Muscle of arm (tissue), 12 donors: ENCODE measurements around the gene FEZF1. TPM values are rescaled to one million over a fixed set of nuclear protein-coding genes. Genes with fewer than 3 reads are reported as not detected.

Experiments
- DNase-seq: peaks from one replicate; pipeline ENCODE4 v3.0.0-alpha.2; 2013
- polyA plus RNA-seq, 12 donors: library from polyadenylated mRNA; unstranded; fragments of 120-200 nt; gene quantifications; one replicate each; pipeline ENCODE4 v1.2.1, GENCODE V29; 2013; ENCODE audit not compliant: insufficient read length in 12 of 12

Gene FEZF1
- polyA plus RNA-seq, 12 donors: not detected

DNA sequence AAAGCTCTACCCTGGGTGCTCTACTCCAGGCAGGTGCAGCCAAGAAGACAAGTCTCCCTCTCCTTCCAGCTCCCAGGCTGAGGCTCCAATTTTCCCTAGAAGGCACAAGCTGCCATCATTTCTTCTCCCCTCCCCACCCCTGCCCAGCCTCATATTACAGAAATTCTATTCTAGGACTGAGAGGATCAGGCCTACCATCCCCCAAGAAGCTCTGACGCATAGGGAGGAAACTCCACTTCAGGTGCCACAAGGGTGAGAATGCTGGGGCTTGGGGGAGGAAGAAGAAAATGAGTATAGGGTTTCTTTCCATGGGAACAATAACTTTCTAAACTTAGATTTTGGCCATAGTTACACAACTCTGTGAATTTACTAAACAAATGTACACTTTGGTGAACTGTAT is 35.3 kb downstream of the FEZF1 start:
- DNase-seq: no peak

DNA sequence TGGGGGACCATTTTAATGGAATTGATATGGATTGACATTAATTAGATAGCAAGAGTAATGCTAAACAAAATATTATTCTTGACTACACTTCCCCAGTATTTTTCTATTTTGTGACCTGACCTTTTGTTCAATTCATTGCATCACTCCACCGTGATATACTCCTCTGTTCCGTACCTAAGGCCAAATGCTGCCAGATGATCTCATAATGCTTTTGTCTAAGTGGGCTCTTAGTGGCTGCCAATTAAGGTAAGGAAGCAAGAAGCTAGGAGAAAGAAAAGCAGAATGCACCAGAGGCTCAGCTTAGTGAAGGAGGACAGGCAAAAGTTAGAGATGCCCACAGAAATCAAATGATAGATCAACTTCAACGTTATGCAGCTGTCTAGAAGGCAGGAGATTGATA is 36.4 kb downstream of the FEZF1 start:
- DNase-seq: no peak

DNA sequence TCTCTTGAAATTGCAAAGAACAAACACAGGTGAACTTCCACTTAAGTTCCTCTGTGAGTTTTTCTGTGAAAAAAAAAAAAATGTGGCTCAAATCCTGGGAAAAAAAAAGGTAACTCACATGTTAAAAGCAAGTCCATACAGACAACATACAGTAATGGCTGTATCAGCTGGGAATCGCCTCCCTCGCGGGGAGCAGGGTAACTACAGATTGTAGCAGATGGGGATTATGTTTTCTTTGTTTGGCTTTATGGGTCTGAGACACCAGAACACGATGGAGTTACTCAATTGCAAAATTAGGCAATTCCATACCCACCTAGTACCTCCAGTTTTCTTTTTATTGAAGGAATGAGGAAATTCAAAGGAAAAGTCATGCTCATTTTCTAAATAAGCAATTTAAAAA is 42.3 kb downstream of the FEZF1 start:
- DNase-seq: no peak

DNA sequence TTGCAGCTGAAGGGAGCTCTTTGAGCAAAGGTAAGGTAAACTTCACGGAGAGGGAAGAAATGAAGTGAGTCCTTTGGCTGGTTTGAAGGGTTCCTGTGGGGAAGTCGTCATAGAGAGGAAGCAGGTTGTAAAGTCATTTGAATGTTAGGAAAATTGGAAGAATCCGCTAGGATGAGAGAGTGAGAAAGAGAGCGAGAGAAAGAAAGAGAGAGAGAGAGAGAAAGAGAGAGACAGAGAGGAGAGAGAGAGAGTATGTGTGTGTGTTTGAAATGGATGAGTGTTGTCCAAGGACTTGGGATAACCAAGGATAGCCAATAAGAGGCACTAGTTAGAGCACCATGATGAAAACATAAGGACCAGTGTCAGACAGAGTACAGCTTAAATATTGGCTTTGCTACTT is 43.1 kb downstream of the FEZF1 start:
- no peak for DNase-seq

DNA sequence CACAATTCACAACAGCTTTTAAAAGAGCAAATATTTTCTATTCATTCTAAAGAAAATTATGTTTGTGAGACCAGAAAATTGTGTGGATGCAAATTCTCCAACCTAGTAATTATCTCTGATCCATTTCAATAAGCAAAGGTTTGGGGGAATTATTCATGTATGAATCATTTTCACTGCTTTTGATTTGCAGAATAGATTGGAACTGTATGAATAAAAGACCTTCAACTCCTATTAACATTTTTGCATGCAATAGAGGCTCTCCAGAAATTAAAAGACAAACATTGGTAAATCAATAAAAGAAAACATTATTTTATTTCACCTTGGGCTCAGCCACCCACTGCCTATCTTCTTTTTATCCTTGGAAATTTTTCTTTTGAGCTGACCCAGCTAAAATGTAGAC is 43.5 kb downstream of the FEZF1 start:
- no peak for DNase-seq

DNA sequence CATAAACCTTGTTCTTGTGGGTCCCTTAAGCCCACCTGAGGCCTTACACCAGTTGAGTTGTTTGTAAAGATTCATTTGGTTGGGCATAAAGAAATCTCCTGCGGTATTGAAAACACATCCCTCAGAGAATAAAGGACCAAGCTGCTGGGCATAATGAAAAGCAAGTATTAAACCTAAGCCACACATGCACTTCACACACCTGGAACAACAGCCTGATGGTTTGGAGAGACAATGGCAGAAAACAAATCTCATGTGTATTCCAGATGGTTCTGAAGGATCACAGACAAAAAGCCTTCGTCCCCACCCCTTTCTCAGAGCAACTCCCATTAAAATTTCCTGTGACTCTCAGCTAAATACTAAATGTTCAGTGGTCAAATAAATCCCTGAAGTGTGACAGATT is 44.2 kb downstream of the FEZF1 start:
- DNase-seq: no peak

DNA sequence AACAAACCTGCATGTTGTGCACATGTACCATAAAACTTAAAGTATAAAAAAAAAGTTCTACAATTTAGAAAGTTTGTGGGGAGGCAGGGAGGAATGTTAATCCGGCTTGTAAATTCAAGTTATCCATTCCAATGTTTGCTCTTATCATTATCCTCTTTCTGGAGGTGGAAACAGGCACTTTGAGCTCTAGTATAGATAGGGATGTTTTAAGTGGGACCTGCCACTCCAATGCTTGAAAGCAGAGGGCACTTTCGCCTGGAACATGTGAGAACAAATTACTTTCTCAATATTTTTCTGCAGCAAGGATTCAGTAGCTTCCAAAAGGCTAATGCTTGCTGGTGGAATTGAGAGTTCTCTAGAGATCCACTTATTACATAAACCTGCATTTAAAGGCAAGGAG is 45.6 kb downstream of the FEZF1 start:
- DNase-seq: no peak

DNA sequence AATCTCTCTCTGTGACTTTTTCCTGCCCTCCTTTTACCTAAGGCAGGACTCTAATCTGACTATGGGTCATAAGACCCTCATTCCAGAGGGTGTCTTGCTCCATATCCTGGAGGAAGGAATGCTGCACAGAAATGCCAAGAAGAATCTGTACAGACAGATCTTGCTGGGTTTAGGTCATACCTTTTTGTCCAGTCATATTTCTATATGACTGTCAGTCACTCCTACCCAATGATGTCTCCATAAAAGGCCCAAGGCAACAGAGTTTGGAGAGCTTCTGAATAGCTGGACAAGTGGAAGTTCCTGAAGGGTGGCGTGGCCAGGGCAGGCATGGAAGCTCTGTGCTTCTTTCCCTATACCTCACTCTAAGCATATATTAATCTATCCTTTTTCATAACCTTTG is 47.5 kb downstream of the FEZF1 start:
- no peak for DNase-seq

DNA sequence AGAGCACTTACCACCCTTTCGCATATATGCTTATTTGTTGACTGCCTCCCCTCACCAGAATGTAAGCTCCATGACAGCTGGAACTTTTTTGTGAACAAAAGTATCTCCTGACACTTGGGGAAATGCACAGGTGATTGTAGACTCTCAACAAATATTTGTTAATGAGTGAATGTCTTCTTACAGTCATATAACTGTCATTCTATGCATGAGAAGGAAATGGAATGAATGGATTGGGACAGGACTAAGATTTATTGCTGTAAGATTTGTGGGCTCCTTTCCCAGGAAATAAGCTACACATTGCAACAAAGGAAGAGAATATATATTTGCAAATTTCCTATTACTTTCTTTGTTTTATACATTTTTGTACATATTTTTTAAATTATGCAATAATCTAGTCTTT is 48.5 kb downstream of the FEZF1 start:
- no peak for DNase-seq

DNA sequence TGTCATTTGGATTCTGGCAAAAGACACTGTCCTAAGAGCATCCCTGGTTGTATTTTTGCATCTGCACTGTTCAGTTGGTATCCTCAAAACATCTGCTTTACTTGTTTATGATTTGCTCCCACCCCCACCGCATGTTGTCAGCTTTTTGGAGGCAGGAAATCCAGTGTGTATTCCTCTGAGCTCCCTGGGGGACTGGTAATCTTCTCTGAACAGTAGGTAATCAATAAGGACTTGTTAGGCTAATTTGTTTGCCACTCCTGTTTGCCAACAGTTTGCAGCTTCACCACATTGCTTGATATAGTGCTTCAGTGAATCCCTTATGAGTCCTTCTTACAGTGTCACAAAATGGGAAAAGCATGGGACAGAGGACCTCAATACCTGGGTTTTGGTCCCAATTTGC is 49.1 kb downstream of the FEZF1 start:
- DNase-seq: no peak

Other genes starting within 250 kb of the FEZF1 start
- 10 to 100 TPM in 11 of 12 donors, not detected in 1; 12.7 to 50.0 (median 21.9) TPM for gene AASS, start 160.5 kb downstream of the FEZF1 start, polyA plus RNA-seq